ENCODE measurements around the gene TRMT61A.

TRMT61A gene

DNA sequence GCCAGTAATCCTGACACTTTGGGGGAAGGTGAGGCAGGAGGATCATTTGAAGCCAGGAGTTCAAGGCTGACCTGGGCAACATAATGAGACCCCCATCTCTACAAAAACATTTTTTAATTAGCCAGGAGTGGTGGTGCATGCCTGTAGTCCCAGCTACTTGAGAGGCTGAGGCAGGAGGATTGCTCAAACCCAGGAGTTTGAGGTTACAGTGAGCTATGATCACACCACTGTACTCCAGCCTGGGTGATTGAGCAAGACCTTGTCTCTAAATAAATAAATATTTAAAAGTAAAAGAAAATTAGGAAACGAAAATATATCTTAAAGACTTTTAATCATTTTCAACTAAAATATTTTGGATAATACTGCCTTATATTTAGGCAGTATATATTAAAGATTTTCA lies 32.2 kb upstream of the TRMT61A start:
- Histone ChIP-seq H3K27me3 (ENCODE audit: control insufficient read depth, insufficient read depth, low read length) (no peaks in the 10 kb centered on the region), H3K4me3 (ENCODE audit: low read length) (no peak overlapping the region), H3K9me3 (ENCODE audit: control insufficient read depth, insufficient read depth, low read length) (no peaks in the 10 kb centered on the region), H3K27ac (ENCODE audit: low read length) (no peak overlapping the region), H3K36me3 (ENCODE audit: control insufficient read depth, insufficient read depth, low read length) (0 out of 2 replicates have a peak, but pooled peaks cover 1% of the 10 kb centered on the region), H3K4me1 (ENCODE audit: control insufficient read depth, insufficient read depth, low read length) (no peaks in the 10 kb centered on the region)
- no CpG with 5 or more reads among the region's 1 CpG for WGBS (ENCODE audit: insufficient coverage, insufficient read length)
- DNase-seq (ENCODE audit: low read depth, low spot score) = no peak

- no CpG with 5 or more reads among the region's 10 CpGs for WGBS (ENCODE audit: insufficient coverage, insufficient read length)
- H3K4me3 ChIP-seq (ENCODE audit: low read length) = no peak overlapping the region
- H3K4me1 ChIP-seq (ENCODE audit: control insufficient read depth, insufficient read depth, low read length) = no peaks in the 10 kb centered on the region
- DNase-seq (ENCODE audit: low read depth, low spot score) = no peak
- H3K36me3 ChIP-seq (ENCODE audit: control insufficient read depth, insufficient read depth, low read length) = peaks cover 6% of the 10 kb centered on the region; the same call in 1 of the 2 replicates
- H3K27me3 ChIP-seq (ENCODE audit: control insufficient read depth, insufficient read depth, low read length) = no peaks in the 10 kb centered on the region
- no peak overlapping the region for H3K27ac ChIP-seq (ENCODE audit: low read length)
- no peaks in the 10 kb centered on the region for H3K9me3 ChIP-seq (ENCODE audit: control insufficient read depth, insufficient read depth, low read length)
Measured at GRCh38 chr14:103499709-103500108, 29.3 kb upstream of the TRMT61A start.

DNA sequence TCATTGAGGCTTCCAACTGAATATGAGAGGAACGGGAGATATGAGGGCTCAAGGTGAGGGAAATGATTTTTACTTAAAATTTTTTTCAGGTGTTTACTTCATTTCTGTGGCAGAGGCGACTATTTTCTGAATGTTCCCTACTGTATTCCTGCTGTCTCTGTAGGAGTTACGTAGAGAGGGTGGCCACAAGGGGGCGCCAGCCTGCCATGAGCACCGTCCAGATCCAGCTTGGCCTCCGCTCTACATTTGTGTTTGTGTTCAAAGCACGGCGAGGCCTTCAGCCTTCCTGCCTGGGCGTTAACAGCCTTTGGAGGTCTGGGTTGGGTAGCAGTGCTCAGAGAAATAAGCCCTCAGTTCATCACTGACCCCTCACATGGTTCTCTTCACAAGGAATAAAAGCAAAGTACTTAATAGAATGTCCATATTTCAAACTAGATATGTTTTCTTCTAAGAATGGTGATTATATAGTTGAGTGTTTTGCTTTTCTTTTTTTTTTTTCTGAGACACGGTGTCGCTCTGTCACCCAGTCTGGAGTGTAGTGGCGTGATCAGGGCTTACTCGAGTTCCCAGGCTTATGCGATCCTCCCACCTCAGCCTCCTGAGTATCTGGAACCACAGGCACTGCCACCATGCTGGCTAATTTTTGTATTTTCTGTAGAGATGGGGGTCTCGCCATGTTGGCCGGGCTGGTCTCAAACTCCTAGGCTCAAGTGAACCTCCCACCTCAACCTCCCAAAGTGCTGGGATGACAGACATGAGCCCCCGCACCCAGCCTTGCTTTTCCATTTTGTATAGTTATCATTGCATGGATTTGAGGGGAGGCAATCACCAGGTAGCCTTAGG lies 28.6 kb upstream of the TRMT61A start:
- H3K9me3 ChIP-seq (ENCODE audit: control insufficient read depth, insufficient read depth, low read length) = no peaks in the 10 kb centered on the region
- no peaks in the 10 kb centered on the region for H3K4me1 ChIP-seq (ENCODE audit: control insufficient read depth, insufficient read depth, low read length)
- no peaks in the 10 kb centered on the region for H3K27me3 ChIP-seq (ENCODE audit: control insufficient read depth, insufficient read depth, low read length)
- H3K4me3 ChIP-seq (ENCODE audit: low read length) = no peak overlapping the region
- peak; percentile 72 for DNase-seq (ENCODE audit: low read depth, low spot score)
- peaks cover 6% of the 10 kb centered on the region; the same call in 1 of the 2 replicates for H3K36me3 ChIP-seq (ENCODE audit: control insufficient read depth, insufficient read depth, low read length)
- H3K27ac ChIP-seq (ENCODE audit: low read length) = no peak overlapping the region
- no CpG with 5 or more reads among the region's 17 CpGs for WGBS (ENCODE audit: insufficient coverage, insufficient read length)

DNA sequence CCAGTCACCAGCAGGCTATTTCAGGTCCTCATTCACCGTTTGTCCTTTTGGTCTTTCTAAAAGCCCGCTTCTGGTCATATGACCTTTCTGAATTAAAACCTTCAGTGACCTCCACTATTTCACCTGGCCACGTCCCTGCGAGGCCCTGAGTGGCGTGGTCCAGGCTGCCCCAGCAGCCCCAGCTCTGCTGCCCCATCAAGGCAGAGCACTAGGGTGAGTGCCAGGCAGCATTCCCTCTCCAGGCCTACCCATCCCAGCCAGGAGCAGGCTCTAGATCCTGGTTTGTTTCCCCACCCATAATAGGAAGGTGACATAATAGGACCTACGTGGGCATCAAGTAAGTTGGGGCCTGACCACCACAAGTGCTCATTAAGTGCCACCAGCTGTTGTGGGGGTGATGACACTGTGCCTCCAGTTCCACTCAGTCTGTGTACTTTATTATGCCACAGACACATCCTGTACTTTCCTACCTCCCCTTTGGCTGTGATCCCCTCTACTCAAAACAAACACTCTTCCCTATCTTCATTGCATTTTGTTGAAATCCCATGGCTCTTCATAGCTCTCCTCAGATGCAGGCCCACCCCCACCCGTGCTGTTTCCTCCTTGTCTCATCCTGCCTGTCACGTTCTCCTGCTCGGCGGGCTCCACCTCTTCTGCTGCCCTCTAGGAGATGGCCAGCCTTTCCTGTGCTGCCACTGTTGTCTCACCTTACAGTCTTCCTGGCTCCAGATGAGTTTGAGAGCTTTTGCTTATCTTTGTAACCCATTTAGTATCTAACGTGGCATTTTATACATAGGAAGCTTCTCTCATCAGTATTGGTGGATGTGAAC lies 27.7 kb upstream of the TRMT61A start:
- Histone ChIP-seq H3K36me3 (ENCODE audit: control insufficient read depth, insufficient read depth, low read length) (peaks cover 6% of the 10 kb centered on the region; the same call in 1 of the 2 replicates), H3K4me3 (ENCODE audit: low read length) (no peak overlapping the region), H3K4me1 (ENCODE audit: control insufficient read depth, insufficient read depth, low read length) (no peaks in the 10 kb centered on the region), H3K27me3 (ENCODE audit: control insufficient read depth, insufficient read depth, low read length) (no peaks in the 10 kb centered on the region), H3K9me3 (ENCODE audit: control insufficient read depth, insufficient read depth, low read length) (no peaks in the 10 kb centered on the region), H3K27ac (ENCODE audit: low read length) (no peak overlapping the region)
- no peak for DNase-seq (ENCODE audit: low read depth, low spot score)
- no CpG with 5 or more reads among the region's 11 CpGs for WGBS (ENCODE audit: insufficient coverage, insufficient read length)

DNA sequence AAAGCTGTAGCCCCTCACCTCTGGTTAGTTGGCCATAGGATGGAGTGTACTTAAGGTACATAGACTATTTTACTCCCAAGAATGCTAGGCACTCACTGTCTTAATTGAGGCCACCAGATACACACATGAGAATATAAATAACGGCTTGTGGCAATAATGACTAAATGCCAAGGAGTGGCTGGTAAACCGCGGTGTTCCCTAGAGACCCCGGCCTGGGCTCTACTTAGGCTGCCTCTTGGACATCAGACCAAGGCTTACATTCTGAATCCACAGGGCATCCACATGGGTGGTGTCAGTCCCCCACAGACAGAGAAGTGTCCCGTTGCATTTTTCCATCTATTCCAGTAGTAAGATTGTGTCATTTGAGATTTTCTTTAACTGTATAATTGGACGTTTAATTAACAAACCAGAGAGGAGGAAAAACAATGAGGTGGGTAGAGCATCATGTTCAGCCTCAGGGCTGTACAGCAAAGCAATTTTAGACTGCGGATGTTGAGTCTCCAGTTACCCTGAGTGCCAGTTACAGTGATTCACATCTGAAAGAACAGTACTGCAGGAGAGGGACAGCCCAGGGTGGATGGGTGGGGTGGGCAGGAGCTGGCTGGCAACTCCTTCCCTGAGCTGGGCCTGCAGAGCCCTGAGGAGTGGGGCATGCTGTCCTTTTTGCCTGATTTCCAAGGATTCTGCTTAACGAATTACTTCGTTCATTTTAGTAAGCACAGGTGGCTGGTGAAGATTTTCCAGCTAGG lies 26.9 kb upstream of the TRMT61A start:
- no peaks in the 10 kb centered on the region for H3K9me3 ChIP-seq (ENCODE audit: control insufficient read depth, insufficient read depth, low read length)
- no peak for DNase-seq (ENCODE audit: low read depth, low spot score)
- WGBS (ENCODE audit: insufficient coverage, insufficient read length) = no CpG with 5 or more reads among the region's 9 CpGs
- no peaks in the 10 kb centered on the region for H3K27me3 ChIP-seq (ENCODE audit: control insufficient read depth, insufficient read depth, low read length)
- H3K4me3 ChIP-seq (ENCODE audit: low read length) = no peak overlapping the region
- H3K36me3 ChIP-seq (ENCODE audit: control insufficient read depth, insufficient read depth, low read length) = peaks cover 6% of the 10 kb centered on the region; the same call in 1 of the 2 replicates
- H3K4me1 ChIP-seq (ENCODE audit: control insufficient read depth, insufficient read depth, low read length) = no peaks in the 10 kb centered on the region
- H3K27ac ChIP-seq (ENCODE audit: low read length) = no peak overlapping the region

GRCh38 chr14:103502877-103503276 lies 26.1 kb upstream of the TRMT61A start:
- Histone ChIP-seq H3K4me3 (ENCODE audit: low read length) (no peak overlapping the region), H3K36me3 (ENCODE audit: control insufficient read depth, insufficient read depth, low read length) (peaks cover 6% of the 10 kb centered on the region; the same call in 1 of the 2 replicates), H3K27ac (ENCODE audit: low read length) (no peak overlapping the region), H3K27me3 (ENCODE audit: control insufficient read depth, insufficient read depth, low read length) (no peaks in the 10 kb centered on the region), H3K4me1 (ENCODE audit: control insufficient read depth, insufficient read depth, low read length) (no peaks in the 10 kb centered on the region), H3K9me3 (ENCODE audit: control insufficient read depth, insufficient read depth, low read length) (no peaks in the 10 kb centered on the region)
- DNase-seq (ENCODE audit: low read depth, low spot score) = no peak
- no CpG with 5 or more reads among the region's 18 CpGs for WGBS (ENCODE audit: insufficient coverage, insufficient read length)

DNA sequence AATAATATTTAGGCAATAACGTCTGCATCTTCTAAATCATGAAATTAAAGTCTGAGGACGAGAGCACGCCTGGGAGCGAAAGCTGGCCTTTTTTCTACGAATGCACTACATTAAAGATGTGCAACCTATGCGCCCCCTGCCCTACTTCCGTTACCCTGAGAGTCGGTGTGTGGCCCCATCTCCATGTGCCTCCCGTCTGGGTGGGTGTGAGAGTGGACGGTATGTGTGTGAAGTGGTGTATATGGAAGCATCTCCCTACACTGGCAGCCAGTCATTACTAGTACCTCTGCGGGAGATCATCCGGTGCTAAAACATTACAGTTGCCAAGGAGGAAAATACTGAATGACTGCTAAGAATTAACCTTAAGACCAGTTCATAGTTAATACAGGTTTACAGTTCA lies 25.7 kb upstream of the TRMT61A start:
- no CpG with 5 or more reads among the region's 12 CpGs for WGBS (ENCODE audit: insufficient coverage, insufficient read length)
- Histone ChIP-seq H3K27ac (ENCODE audit: low read length) (no peak overlapping the region), H3K36me3 (ENCODE audit: control insufficient read depth, insufficient read depth, low read length) (peaks cover 6% of the 10 kb centered on the region; the same call in 1 of the 2 replicates), H3K4me1 (ENCODE audit: control insufficient read depth, insufficient read depth, low read length) (no peaks in the 10 kb centered on the region), H3K27me3 (ENCODE audit: control insufficient read depth, insufficient read depth, low read length) (no peaks in the 10 kb centered on the region), H3K9me3 (ENCODE audit: control insufficient read depth, insufficient read depth, low read length) (no peaks in the 10 kb centered on the region), H3K4me3 (ENCODE audit: low read length) (no peak overlapping the region)
- DNase-seq (ENCODE audit: low read depth, low spot score) = no peak

- H3K36me3 ChIP-seq (ENCODE audit: control insufficient read depth, insufficient read depth, low read length) = peaks cover 9% of the 10 kb centered on the region; the same call in 1 of the 2 replicates
- H3K27ac ChIP-seq (ENCODE audit: low read length) = no peak overlapping the region
- H3K4me1 ChIP-seq (ENCODE audit: control insufficient read depth, insufficient read depth, low read length) = no peaks in the 10 kb centered on the region
- no peaks in the 10 kb centered on the region for H3K9me3 ChIP-seq (ENCODE audit: control insufficient read depth, insufficient read depth, low read length)
- H3K4me3 ChIP-seq (ENCODE audit: low read length) = no peak overlapping the region
- no peak for DNase-seq (ENCODE audit: low read depth, low spot score)
- no peaks in the 10 kb centered on the region for H3K27me3 ChIP-seq (ENCODE audit: control insufficient read depth, insufficient read depth, low read length)
- no CpG with 5 or more reads among the region's 8 CpGs for WGBS (ENCODE audit: insufficient coverage, insufficient read length)
Measured at GRCh38 chr14:103504991-103505565, 23.9 kb upstream of the TRMT61A start.

- H3K27ac ChIP-seq (ENCODE audit: low read length) = no peak overlapping the region
- H3K9me3 ChIP-seq (ENCODE audit: control insufficient read depth, insufficient read depth, low read length) = no peaks in the 10 kb centered on the region
- H3K36me3 ChIP-seq (ENCODE audit: control insufficient read depth, insufficient read depth, low read length) = peaks cover 12% of the 10 kb centered on the region; the same call in 1 of the 2 replicates
- WGBS (ENCODE audit: insufficient coverage, insufficient read length) = no CpG with 5 or more reads among the region's 3 CpGs
- no peak for DNase-seq (ENCODE audit: low read depth, low spot score)
- no peak overlapping the region for H3K4me3 ChIP-seq (ENCODE audit: low read length)
- H3K27me3 ChIP-seq (ENCODE audit: control insufficient read depth, insufficient read depth, low read length) = no peaks in the 10 kb centered on the region
- H3K4me1 ChIP-seq (ENCODE audit: control insufficient read depth, insufficient read depth, low read length) = no peaks in the 10 kb centered on the region
Measured at GRCh38 chr14:103507751-103508150, 21.2 kb upstream of the TRMT61A start.
